GM18861 (cell line): ENCODE results near the gene CLIC2.

Experiments used
- ATAC-seq: cut with Tn5 transposase; IDR thresholded peaks from one replicate; pipeline ENCODE4 v1.9.1; 2021; ENCODE audit not compliant: unreplicated experiment

CLIC2 gene

DNA sequence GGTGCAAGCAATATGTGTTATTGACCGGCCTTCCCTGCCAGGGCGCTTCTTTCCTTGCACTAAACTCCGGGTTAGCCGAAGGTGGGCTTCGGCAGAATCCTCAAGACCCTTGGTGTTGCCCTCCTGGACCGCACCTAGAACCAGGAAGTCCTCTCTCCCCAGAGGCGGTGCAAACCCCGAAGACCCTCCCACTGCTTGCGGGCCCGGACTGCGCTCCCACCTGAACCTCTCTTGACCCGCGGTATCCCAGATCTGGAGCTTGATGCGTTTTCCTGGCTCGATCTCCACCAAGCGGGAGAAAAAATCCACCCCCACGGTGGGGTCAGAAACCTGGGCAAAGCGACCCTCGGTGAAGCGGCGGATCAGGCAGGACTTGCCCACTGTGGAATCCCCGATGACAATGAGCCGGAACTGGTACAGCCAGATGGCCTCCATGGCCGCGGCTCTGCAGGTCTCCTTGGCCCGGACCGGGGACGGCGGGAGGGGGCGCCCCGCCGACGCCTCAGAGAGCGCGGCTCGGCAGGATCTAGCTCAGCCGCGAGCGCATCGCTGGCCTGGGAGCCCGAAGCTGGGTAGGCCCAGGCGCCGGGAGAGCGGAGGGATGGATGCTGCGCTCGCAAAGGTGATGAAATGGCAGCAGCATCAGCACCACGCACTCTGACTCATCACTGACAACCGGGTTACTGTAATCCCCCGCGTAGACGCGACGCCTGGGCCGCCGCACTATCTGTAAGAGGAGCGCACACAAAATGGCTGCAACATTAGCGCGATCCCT, 70.4 kb downstream of the CLIC2 start, which contains the start of gene RAB39B:
Gene RAB39B (minus strand): TSS at position 638 of the 775 bp plus-strand sequence. CDS start 203 bp downstream, at position 435.
- ATAC-seq: peak; percentile 78

DNA sequence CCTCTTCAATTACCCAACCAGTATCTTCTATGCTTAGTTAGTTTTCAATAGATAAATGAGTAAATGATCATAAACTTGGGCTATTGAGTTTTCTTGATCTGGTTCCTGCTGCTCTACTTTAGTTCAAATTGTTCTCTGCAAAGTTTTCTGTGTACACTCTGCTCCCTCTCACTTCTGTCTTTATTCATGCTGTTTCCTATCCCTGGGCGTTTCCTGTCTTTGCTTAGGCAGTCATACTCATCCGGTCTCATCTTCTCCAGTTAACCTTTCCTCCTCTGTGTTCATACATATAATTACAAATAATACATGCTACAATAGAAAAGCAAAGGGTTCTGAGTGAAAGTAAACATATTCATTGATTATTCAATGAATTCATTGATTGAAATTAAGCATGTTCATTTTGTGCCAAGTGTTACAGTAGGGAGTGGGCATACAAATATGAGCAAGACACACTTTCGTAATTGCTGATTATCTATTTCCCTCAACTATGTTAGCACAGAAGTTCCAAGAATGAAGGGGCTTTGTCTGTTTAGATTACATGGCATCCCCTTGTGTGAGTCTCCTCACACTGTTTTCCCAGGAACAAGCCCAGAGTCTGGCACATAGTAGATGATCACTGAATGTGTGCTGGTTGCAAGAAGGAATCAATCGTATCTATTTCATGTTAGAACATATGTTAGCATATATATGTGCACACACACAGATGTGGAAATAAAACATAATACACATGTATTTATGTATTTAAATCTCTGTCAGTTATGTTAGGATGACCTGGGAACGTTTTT, 71.3 kb downstream of the CLIC2 start:
- ATAC-seq: peak; percentile 39

DNA sequence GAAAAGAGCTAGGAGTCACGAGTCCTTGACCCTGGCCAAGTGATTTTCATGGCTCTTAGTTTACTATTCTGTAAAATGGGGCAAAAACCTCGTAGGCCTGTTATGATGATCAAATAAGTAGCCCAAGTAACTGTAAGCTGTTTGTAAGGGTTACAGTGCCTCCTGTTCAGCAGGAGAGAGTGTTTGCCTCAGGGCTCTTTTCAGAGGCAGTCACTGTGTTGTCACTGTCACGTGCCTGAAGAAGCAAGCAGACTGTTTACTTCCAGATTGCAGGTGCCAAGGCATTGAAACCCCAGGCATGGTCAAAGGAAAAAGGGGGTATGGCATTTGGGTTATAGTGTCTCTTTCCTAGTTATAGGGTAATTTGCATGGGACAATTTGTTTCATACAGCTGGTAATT, 74.7 kb downstream of the CLIC2 start:
- ATAC-seq: no peak

DNA sequence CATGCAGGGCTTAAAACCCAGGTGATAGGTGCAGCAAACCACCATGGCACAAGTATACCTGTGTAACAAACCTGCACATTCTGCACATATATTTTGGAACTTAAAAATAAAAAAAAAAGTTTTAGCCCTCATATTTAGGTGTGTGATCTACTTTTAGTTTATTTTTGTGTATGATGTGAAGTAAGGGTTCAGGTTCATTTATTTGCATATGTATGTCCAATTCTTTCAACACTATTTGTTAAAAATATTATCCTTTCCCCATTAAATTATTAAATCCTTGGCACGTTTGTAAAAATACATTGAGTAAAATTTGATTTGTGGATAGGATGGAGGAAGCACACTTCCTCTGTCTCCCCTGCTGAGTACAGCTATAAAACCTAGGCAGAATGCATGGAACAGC, 83.0 kb downstream of the CLIC2 start:
- ATAC-seq: no peak

DNA sequence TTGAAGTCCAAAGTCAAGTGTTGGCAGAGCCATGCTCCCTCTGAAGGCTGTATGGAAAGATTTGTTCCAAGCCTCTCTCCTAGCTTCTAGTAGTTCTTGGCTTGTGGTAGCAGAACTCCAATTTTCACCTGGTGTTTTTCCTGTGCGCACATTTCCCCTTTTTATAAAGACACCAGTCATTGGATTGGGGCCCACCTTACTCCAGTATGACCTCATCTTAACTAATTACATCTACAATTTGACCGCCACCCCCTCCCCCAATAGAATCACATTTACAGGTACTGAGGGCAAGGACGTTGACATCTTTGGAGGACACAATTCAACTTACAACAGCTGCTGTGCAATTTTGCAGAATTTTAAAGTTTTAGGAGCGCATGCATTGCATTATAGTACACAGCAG, 86.9 kb downstream of the CLIC2 start:
- no peak for ATAC-seq

DNA sequence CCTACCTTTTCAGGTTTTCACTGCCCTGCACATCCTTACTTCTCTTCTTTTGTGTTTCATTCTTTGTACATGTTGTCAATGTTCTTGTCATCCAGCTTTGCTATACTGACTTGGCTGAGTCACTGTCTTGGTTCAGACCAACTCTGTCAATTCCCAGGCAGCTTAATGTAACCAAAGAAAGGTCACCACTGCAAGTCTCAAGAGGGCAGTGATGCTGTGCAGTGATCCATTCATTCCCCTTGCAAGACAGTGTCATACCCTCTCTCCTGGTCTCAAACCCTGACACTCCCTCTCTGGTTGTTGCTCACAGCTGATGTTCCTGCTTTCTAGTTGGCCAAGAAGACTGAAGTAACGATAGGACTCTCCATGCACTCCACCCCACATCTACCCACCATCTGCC, 87.7 kb downstream of the CLIC2 start:
- no peak for ATAC-seq

DNA sequence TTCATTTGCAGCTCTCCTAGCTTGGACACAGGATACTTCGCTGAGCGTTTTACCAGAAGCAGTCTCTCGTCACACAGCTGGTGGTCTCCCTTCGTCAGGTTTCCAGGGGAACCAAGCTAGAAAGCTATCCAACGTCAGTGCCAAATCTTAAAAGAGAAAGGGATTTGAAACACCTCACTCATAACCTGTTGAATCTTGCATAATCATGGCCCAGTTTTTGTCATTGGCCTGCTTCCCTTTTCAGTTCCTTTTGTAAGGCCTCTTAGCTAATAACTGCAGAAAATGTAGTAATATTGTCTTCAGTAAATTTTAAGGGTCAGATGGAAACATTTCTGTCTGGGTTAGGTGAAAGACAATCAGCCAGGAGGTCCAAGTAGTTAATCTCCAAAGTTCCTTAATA, 92.1 kb downstream of the CLIC2 start:
- no peak for ATAC-seq

DNA sequence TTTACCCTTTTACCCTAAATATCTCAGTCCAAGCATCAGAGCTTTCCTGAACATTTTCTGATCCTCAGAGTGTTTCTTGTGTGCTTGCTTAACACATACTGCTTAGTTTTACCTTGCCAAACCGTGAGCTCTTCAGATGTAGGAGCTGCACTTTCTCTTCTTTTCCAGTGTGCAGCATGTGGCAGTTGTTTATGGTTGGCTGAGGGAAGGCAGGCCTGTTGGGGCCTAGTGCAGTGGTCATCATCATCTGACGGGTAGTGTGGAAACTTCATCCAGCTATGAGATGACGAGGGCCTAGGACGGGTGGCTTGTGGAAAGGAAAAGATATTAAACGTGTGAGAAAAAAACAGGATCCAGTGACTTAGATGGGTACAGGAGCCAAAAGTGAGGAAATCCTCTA, 96.7 kb downstream of the CLIC2 start:
- no peak for ATAC-seq

DNA sequence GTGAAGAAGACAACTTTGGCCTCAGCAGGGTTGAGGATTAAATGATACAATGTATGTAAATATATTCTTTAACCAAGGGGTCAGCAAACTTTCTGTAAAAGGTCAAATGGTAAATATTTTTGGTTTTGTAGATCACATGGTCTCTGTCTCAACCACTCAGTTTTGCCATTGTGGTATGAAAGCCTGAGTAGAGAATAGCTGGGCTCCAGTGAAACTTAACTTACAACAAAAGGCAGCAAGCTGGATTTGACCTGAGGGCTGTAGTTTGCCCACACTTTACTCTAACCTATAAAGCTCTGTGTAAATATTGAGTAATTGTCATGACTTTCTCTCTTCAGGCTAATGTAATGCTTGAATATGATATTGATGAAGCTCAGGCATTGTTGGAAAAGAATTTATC, 98.5 kb downstream of the CLIC2 start:
- no peak for ATAC-seq

DNA sequence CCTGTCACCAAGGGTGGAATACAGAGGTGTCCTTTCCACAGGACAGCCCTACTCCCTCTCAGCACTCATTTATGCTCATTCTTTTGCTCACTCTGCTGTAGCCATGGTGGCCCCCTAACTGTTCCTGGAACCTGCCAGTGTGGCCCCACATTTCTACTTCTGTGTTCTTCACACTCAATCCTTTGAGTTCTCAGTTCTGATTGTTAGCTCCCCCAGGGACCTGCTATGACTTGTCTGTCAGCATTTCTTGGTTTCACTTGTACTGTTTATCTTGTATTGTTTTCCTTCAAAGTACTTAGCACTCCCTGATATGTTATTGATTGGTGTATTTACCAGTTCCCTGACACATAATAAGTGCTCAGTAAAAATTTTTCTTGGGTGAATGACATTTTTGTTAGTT, 103.3 kb downstream of the CLIC2 start:
- peak; percentile 94 for ATAC-seq
